Measurements from ENCODE around the gene TCL1A.
"Not testable (repeated sequence)": the region's sequence is repeated elsewhere in the genome, so short reads cannot be mapped to it uniquely, and the experiment has no call there.

TCL1A gene

GRCh38 chr14:95674613-95675012 lies 39.3 kb downstream of the TCL1A start:
- DNase-seq: no peak

GRCh38 chr14:95668235-95668772 lies 45.6 kb downstream of the TCL1A start:
- no peak for DNase-seq

- no peak for DNase-seq
These were observed 46.7 kb downstream of the TCL1A start for GRCh38 chr14:95667249-95667693.

GRCh38 chr14:95666450-95666849 lies 47.5 kb downstream of the TCL1A start:
- DNase-seq: no peak

GRCh38 chr14:95665530-95665929 lies 48.4 kb downstream of the TCL1A start:
- DNase-seq: not testable (repeated sequence)

- no peak for DNase-seq
These were observed 49.4 kb downstream of the TCL1A start for GRCh38 chr14:95664546-95664945.

GRCh38 chr14:95664066-95664465 lies 49.9 kb downstream of the TCL1A start:
- DNase-seq: no peak

- DNase-seq: no peak
These were observed 50.6 kb downstream of the TCL1A start for GRCh38 chr14:95663226-95663797.

GRCh38 chr14:95662376-95663186 lies 51.3 kb downstream of the TCL1A start:
- DNase-seq: no peak

- no peak for DNase-seq
These were observed 53.0 kb downstream of the TCL1A start for GRCh38 chr14:95660651-95661515.

GRCh38 chr14:95659990-95660385 lies 53.9 kb downstream of the TCL1A start:
- no peak for DNase-seq

Data from T1000 (cell line).